ENCODE measurements around the gene PAX5. TPM values are rescaled to one million over a fixed set of nuclear protein-coding genes. Genes with fewer than 3 reads are reported as not detected.
"Not testable (repeated sequence)": the region's sequence is repeated elsewhere in the genome, so short reads cannot be mapped to it uniquely, and the experiment has no call there.

PAX5 gene
- total RNA-seq, 2 donors from 2014 or later: 0.52 TPM; not detected in 1

DNA sequence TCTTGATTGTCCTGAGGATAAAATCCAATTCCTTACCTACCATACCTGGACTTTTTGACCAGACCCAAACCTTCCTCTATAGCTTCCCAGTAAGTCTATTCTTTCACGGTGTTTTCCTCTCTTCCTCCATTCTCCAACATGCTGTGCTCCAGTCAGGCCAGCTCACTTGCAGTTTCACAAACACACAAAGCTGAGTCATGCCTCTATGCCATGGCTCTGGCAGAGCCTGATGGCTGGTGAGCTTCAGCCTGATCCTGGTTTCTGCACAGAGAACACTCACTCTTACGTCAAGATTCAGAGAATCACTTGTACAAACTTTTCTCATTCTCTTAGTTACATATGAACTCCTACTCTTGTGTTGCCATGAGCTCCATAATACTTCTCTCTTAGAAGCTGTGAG, 27.7 kb upstream of the PAX5 start:
- Histone ChIP-seq H3K27ac (no peak overlapping the region), H3K4me3 (no peak overlapping the region), H3K36me3 (replicated peaks in 1 of 2; ENCODE audit: insufficient read depth in 1 of 2, low read depth in 2 of 2) (no peaks in the 10 kb centered on the region), H3K27me3 (no peaks in the 10 kb centered on the region), H3K9me3 (no peaks in the 10 kb centered on the region), H3K4me1 (no peaks in the 10 kb centered on the region)
- no peak for TF ChIP-seq POLR2A (IDR thresholded peaks at IDR 0.05)
- TF ChIP-seq, protein P1, sequence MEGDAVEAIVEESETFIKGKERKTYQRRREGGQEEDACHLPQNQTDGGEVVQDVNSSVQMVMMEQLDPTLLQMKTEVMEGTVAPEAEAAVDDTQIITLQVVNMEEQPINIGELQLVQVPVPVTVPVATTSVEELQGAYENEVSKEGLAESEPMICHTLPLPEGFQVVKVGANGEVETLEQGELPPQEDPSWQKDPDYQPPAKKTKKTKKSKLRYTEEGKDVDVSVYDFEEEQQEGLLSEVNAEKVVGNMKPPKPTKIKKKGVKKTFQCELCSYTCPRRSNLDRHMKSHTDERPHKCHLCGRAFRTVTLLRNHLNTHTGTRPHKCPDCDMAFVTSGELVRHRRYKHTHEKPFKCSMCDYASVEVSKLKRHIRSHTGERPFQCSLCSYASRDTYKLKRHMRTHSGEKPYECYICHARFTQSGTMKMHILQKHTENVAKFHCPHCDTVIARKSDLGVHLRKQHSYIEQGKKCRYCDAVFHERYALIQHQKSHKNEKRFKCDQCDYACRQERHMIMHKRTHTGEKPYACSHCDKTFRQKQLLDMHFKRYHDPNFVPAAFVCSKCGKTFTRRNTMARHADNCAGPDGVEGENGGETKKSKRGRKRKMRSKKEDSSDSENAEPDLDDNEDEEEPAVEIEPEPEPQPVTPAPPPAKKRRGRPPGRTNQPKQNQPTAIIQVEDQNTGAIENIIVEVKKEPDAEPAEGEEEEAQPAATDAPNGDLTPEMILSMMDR (IDR thresholded peaks at IDR 0.05): no peak
- ATAC-seq (no peak), DNase-seq (no peak)
- 62 to 86% methylated on average over 2 of the region's 2 CpGs for WGBS, 2 donors
- intact Hi-C loops (cut with DNase I): no loop called here

DNA sequence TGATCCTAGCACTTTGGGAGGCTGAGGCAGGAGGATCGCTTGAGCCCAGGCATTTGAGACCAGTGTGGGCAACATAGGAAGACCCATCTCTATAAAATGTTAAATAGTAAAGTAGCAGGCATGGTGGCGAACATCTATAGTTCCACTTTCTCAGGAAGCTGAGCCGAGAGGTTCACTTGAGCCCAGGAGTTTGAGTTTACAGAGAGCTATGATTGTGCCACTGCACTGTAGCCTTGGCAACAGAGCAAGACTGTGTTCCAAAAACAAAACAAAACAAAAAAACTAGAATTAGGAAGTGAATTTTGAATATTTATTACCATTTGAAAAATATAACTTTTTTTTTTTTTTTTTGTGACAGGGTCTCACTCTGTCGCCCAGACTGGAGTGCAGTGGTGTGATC, 26.8 kb upstream of the PAX5 start:
- H3K4me3 ChIP-seq: no peak overlapping the region
- no peak for DNase-seq
- ATAC-seq: no peak
- H3K27me3 ChIP-seq: no peaks in the 10 kb centered on the region
- WGBS, 2 donors: 71 to 72% methylated on average over 4 of the region's 4 CpGs
- H3K27ac ChIP-seq: no peak overlapping the region
- TF ChIP-seq, protein P1 (IDR thresholded peaks at IDR 0.05): no peak
- no peak for TF ChIP-seq POLR2A (IDR thresholded peaks at IDR 0.05)
- intact Hi-C loops (cut with DNase I): no loop called here
- H3K4me1 ChIP-seq: no peaks in the 10 kb centered on the region
- no peaks in the 10 kb centered on the region for H3K36me3 ChIP-seq (replicated peaks in 1 of 2; ENCODE audit: insufficient read depth in 1 of 2, low read depth in 2 of 2)
- H3K9me3 ChIP-seq: no peaks in the 10 kb centered on the region

DNA sequence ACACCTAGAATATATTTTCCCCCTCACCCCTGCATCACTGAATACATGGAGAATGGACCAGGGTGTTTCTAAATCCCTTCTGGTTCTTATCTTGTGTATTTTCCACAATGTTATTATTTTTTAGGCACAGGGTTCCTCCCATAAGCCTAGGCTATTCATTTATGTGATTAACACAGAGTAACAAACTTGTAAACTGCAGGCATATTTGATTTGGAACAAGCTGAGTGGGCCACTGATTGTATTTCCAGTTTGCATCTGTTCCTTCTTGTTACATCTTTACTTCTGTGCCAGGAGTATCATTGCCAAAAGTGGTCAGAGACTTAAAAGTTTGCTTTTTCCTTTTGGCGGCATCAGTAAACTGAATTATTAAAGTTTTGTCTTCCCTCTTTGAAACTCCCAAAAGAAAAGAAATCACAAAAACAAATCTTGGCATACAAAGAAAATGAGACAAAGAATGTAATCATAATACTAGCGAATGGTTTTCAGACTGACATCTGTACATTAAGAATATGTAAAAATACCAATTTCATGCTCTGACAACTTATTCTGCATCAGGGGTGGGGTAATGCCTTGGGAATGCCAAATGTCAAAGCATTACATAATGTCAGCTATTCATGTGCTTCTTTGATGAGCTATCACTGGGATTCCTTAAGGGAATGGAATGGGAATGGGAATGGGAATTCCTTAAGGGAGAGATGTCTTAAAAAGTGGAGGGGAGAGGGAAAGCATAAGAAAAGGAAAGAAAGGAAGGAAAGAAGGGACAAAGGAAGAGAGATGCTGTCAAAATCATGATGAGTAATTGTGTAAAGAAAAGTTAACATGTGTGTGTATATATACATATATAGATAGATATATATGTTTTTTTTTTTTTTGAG, 22.2 kb upstream of the PAX5 start:
- DNase-seq: no peak
- H3K4me3 ChIP-seq: no peak overlapping the region
- H3K27me3 ChIP-seq: peaks cover 0 to 5% of the 10 kb centered on the region in 2 donors
- TF ChIP-seq, protein P1 (IDR thresholded peaks at IDR 0.05): no peak
- no peak for TF ChIP-seq POLR2A (IDR thresholded peaks at IDR 0.05)
- intact Hi-C loops (cut with DNase I): no loop called here
- H3K36me3 ChIP-seq (replicated peaks in 1 of 2; ENCODE audit: insufficient read depth in 1 of 2, low read depth in 2 of 2): no peaks in the 10 kb centered on the region
- H3K4me1 ChIP-seq: no peaks in the 10 kb centered on the region
- no peak overlapping the region for H3K27ac ChIP-seq
- WGBS, 2 donors: 76 to 85% methylated on average over 2 of the region's 2 CpGs
- no peak for ATAC-seq
- no peaks in the 10 kb centered on the region for H3K9me3 ChIP-seq

DNA sequence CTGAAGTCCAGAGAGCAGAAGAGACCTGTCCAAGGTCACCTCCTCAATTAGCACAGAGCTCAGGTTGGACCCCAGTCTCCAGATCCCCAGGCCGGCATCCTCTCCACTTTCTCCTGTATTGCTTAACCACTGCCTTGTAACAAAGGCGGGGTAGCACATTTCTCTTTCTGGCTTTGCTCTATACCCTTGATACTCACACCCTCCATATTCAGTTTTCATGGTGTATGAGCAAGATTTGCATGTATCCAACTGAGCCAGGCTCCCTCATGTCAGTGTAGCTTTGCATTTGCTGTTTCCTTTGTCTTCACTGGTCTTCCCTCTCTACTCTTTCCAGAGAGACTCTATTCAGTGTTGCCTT, 20.3 kb upstream of the PAX5 start:
- H3K4me1 ChIP-seq; H3K9me3 ChIP-seq; DNase-seq; intact Hi-C loops (cut with DNase I); H3K36me3 ChIP-seq (replicated peaks in 1 of 2; ENCODE audit: insufficient read depth in 1 of 2, low read depth in 2 of 2); H3K4me3 ChIP-seq; H3K27ac ChIP-seq; H3K27me3 ChIP-seq; ATAC-seq: not testable (repeated sequence)
- 50 to 52% methylated on average over 2 of the region's 2 CpGs for WGBS, 2 donors

DNA sequence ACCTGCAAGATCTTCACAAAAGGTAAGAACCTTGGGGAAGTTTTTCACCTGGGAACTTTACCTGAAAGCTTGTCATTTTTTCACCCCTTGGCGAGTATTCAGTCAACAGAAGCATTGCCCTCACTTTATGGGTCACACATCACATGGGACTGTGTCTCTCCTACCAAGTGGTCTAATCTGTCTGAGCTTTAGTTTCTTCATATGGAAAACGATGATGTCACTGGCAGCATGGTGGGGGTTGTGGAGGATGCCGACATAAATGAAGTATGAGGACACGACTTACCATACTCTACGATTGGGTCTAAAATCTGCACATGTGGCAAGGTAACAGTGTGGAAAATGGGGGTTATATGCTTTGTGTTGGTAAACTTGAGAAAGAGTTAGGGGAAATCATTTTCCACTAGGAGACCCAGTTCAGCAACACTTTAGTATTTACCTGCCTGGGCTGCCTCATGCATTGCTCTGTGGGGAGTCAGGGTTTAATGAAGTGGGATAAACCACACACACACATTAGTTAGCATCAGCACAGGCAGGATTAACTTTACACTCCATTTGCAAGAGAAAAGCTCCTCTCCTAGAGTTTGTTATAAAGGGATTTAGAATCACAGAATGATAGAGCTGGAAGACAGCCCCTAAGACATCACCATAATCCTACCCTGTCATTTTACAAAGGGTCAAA, 19.8 kb upstream of the PAX5 start:
- Histone ChIP-seq H3K27me3 (peaks cover 0 to 5% of the 10 kb centered on the region in 2 donors), H3K4me1 (no peaks in the 10 kb centered on the region), H3K27ac (no peak overlapping the region), H3K36me3 (replicated peaks in 1 of 2; ENCODE audit: insufficient read depth in 1 of 2, low read depth in 2 of 2) (no peaks in the 10 kb centered on the region), H3K4me3 (no peak overlapping the region), H3K9me3 (no peaks in the 10 kb centered on the region)
- ATAC-seq (no peak), DNase-seq (no peak)
- 41 to 45% methylated on average over 5 of the region's 5 CpGs for WGBS, 2 donors
- intact Hi-C loops (cut with DNase I): no loop called here
- no peak for TF ChIP-seq POLR2A (IDR thresholded peaks at IDR 0.05)
- TF ChIP-seq, protein P1 (IDR thresholded peaks at IDR 0.05): no peak
